SK-N-SH treated with all-trans-retinoic acid at 6 μM for 48 hours (cell line): ENCODE results near the gene CTRB1.
A peak's percentile ranks its signal among the peaks of the same experiment; 100 is the strongest.

Source experiments
- ATAC-seq: fragments of 200-7000 bp; cut with Tn5 transposase; 3 replicates; pipeline ENCODE4 v1.9.1; 2020; ENCODE audit warnings: mild to moderate bottlenecking, moderate library complexity
- ARNTL ChIP-seq: fragments of 450-650 bp; formaldehyde crosslinking; IDR thresholded peaks from 2 replicates; pipeline ENCODE4 v1.5.0; 2020; ENCODE audit warnings: low read depth, mild to moderate bottlenecking, moderate library complexity, borderline replicate concordance
- CREB5 ChIP-seq: fragments of 250-450 bp; sonication (Bioruptor Pico); IDR thresholded peaks from 2 replicates; pipeline ENCODE4 v1.5.1; 2020; ENCODE audit warnings: low read depth, mild to moderate bottlenecking, moderate library complexity
- CSDC2 ChIP-seq: fragments of 250-450 bp; sonication (Bioruptor Pico); IDR thresholded peaks from 2 replicates; pipeline ENCODE4 v1.5.0; 2020; ENCODE audit warnings: mild to moderate bottlenecking, moderate library complexity
- GLIS3 ChIP-seq: fragments of 250-450 bp; sonication (Bioruptor Pico); IDR thresholded peaks from 2 replicates; pipeline ENCODE4 v1.5.0; 2020; ENCODE audit warnings: mild to moderate bottlenecking, moderate library complexity
- ISL1 ChIP-seq: fragments of 250-450 bp; sonication (Bioruptor Pico); IDR thresholded peaks from 2 replicates; pipeline ENCODE4 v2.1.2; 2022; ENCODE audit warnings: mild to moderate bottlenecking, moderate library complexity
- OSR1 ChIP-seq: fragments of 250-450 bp; sonication (Bioruptor Pico); IDR thresholded peaks from 2 replicates; pipeline ENCODE4 v1.8.0; 2022; ENCODE audit warnings: moderate library complexity, mild to moderate bottlenecking, inconsistent platforms
- POU6F1 ChIP-seq: fragments of 250-450 bp; sonication (Bioruptor Pico); IDR thresholded peaks from 2 replicates; pipeline ENCODE4 v1.8.0; 2021; ENCODE audit warnings: low read depth, mild to moderate bottlenecking, moderate library complexity, borderline replicate concordance
- PPARA ChIP-seq: fragments of 250-450 bp; sonication (Bioruptor Pico); IDR thresholded peaks from 2 replicates; pipeline ENCODE4 v1.5.0; 2020; ENCODE audit warnings: mild to moderate bottlenecking, borderline replicate concordance
- RARB ChIP-seq: fragments of 250-450 bp; sonication (Bioruptor Pico); IDR thresholded peaks from 2 replicates; pipeline ENCODE4 v1.8.0; 2021; ENCODE audit warnings: mild to moderate bottlenecking, moderate library complexity
- SNAI2 ChIP-seq: fragments of 250-450 bp; sonication (Bioruptor Pico); IDR thresholded peaks from 2 replicates; pipeline ENCODE4 v1.5.0; 2020; ENCODE audit warnings: mild to moderate bottlenecking, moderate library complexity
- TCF4 ChIP-seq: fragments of 250-450 bp; sonication (Bioruptor Pico); IDR thresholded peaks from 2 replicates; pipeline ENCODE4 v1.8.0; 2021; ENCODE audit warnings: mild to moderate bottlenecking, moderate library complexity, borderline replicate concordance
- ZC3H10 ChIP-seq: fragments of 250-450 bp; sonication (Bioruptor Pico); IDR thresholded peaks from 2 replicates; pipeline ENCODE4 v1.5.1; 2021; ENCODE audit warnings: mild to moderate bottlenecking, moderate library complexity
- ZFP3 ChIP-seq: fragments of 250-450 bp; sonication (Bioruptor Pico); IDR thresholded peaks from 2 replicates; pipeline ENCODE4 v1.5.0; 2020; ENCODE audit warnings: mild to moderate bottlenecking, moderate library complexity
- ZNF565 ChIP-seq: fragments of 450-650 bp; formaldehyde crosslinking; conservative IDR thresholded peaks from 2 replicates; pipeline ENCODE4 v1.5.0; 2020; ENCODE audit warnings: low read depth, mild to moderate bottlenecking, moderate library complexity
- ZNF70 ChIP-seq: fragments of 450-650 bp; formaldehyde crosslinking; IDR thresholded peaks from 2 replicates; pipeline ENCODE4 v1.5.0; 2020; ENCODE audit warnings: mild to moderate bottlenecking, moderate library complexity
- ZNF8 ChIP-seq: fragments of 450-650 bp; formaldehyde crosslinking; IDR thresholded peaks from 2 replicates; pipeline ENCODE4 v1.5.0; 2020; ENCODE audit warnings: mild to moderate bottlenecking, moderate library complexity
- TF ChIP-seq, protein P1 (sequence below): fragments of 250-450 bp; sonication (Bioruptor Pico); IDR thresholded peaks from 2 replicates; pipeline ENCODE4 v1.5.0; 2020; ENCODE audit warnings: mild to moderate bottlenecking, moderate library complexity
- TF ChIP-seq, protein P2 (sequence below): fragments of 250-450 bp; sonication (Bioruptor Pico); IDR thresholded peaks from 2 replicates; pipeline ENCODE4 v1.8.0; 2020; ENCODE audit warnings: mild to moderate bottlenecking, moderate library complexity, borderline replicate concordance

CTRB1 gene

GRCh38 chr16:75244844-75245758 lies 26.3 kb downstream of the CTRB1 start (continued):
- TF ChIP-seq, protein P1, sequence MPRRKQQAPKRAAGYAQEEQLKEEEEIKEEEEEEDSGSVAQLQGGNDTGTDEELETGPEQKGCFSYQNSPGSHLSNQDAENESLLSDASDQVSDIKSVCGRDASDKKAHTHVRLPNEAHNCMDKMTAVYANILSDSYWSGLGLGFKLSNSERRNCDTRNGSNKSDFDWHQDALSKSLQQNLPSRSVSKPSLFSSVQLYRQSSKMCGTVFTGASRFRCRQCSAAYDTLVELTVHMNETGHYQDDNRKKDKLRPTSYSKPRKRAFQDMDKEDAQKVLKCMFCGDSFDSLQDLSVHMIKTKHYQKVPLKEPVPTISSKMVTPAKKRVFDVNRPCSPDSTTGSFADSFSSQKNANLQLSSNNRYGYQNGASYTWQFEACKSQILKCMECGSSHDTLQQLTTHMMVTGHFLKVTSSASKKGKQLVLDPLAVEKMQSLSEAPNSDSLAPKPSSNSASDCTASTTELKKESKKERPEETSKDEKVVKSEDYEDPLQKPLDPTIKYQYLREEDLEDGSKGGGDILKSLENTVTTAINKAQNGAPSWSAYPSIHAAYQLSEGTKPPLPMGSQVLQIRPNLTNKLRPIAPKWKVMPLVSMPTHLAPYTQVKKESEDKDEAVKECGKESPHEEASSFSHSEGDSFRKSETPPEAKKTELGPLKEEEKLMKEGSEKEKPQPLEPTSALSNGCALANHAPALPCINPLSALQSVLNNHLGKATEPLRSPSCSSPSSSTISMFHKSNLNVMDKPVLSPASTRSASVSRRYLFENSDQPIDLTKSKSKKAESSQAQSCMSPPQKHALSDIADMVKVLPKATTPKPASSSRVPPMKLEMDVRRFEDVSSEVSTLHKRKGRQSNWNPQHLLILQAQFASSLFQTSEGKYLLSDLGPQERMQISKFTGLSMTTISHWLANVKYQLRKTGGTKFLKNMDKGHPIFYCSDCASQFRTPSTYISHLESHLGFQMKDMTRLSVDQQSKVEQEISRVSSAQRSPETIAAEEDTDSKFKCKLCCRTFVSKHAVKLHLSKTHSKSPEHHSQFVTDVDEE (CRISPR knock-in tag), result no peak
- TF ChIP-seq RARB (CRISPR knock-in tag), result no peak
- TF ChIP-seq GLIS3 (CRISPR knock-in tag), result no peak
- no peak for TF ChIP-seq ZNF565 (CRISPR knock-in tag)
- TF ChIP-seq ISL1, result peak; percentile 45; the same call in 1 of the 2 replicates
- TF ChIP-seq ZNF8 (CRISPR knock-in tag), result no peak
- no peak for TF ChIP-seq ZC3H10
- TF ChIP-seq SNAI2 (CRISPR knock-in tag), result peak; percentile 65; the same call in 1 of the 2 replicates

DNA sequence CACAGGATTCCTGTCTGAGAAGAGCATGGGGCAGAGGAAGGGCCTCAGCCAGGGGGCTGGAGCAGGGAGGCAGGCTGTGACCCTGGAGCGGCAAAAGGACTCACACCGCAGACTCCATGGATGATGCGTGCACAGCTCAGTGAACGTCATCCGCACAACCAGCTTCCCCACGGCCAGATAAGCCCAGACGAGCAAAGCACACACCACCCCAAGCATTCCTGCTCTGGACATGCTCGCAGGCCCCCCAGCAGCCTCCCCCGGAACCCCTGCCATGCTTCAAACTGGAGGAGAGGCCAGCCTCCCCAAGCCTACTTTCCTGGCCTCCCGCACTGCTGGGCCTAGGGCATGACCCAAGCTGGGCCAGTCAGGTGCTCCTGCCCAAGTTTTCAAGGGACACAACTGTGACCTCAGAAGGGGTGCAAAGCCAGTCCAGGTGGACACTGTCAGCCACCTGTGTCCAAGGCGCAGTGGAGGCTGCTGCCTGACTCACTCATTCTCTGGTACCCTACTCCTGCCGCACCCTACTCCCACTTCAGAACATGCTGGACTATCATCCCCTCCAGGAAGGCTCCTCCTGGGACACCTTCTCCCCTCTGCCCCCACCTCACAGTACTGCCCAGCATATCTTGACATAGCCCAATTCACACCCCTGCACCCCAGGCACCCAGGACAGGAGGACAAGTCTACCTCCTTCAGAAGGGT lies 27.9 kb downstream of the CTRB1 start:
- no peak for ATAC-seq

More for the DNA sequence above, 27.9 kb downstream of the CTRB1 start:
- TF ChIP-seq ZNF70 (no peak), POU6F1 (CRISPR knock-in tag) (no peak), ARNTL (no peak), ZNF8 (CRISPR knock-in tag) (no peak), TCF4 (CRISPR knock-in tag) (no peak), SNAI2 (CRISPR knock-in tag) (no peak), ZFP3 (no peak), CSDC2 (CRISPR knock-in tag) (no peak), RARB (CRISPR knock-in tag) (no peak), ZNF565 (CRISPR knock-in tag) (no peak), ISL1 (no peak), PPARA (CRISPR knock-in tag) (no peak), CREB5 (CRISPR knock-in tag) (no peak), OSR1 (no peak)
- TF ChIP-seq, protein P1 (CRISPR knock-in tag), result no peak
- TF ChIP-seq, protein P2, sequence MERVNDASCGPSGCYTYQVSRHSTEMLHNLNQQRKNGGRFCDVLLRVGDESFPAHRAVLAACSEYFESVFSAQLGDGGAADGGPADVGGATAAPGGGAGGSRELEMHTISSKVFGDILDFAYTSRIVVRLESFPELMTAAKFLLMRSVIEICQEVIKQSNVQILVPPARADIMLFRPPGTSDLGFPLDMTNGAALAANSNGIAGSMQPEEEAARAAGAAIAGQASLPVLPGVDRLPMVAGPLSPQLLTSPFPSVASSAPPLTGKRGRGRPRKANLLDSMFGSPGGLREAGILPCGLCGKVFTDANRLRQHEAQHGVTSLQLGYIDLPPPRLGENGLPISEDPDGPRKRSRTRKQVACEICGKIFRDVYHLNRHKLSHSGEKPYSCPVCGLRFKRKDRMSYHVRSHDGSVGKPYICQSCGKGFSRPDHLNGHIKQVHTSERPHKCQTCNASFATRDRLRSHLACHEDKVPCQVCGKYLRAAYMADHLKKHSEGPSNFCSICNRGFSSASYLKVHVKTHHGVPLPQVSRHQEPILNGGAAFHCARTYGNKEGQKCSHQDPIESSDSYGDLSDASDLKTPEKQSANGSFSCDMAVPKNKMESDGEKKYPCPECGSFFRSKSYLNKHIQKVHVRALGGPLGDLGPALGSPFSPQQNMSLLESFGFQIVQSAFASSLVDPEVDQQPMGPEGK, result no peak
